Endothelial cell of coronary artery (primary cell): ENCODE data around the gene MITF. TPM values are rescaled to one million over a fixed set of nuclear protein-coding genes. Genes with fewer than 3 reads are reported as not detected.

Experiments
- total RNA-seq: library from RNA; depleted of rRNA; stranded (reverse); fragments of >200 nt; gene quantifications from 2 replicates; pipeline ENCODE4 v1.2.3, GENCODE V29; 2014

Gene MITF
- total RNA-seq = 1.3 and 2.0 TPM in 2 replicates

GRCh38 chr3:69739204-69740102 lies at the start of gene MITF:
Gene MITF (plus strand): TSS chr3:69739464. CDS start chr3:69739598, 134 bp downstream.

GRCh38 chr3:69999140-70000027 lies 260.1 kb downstream of the MITF start, which contains the start of gene SAMMSON:
Gene SAMMSON (plus strand): TSS chr3:69999733.

